Psoas muscle (tissue), 8 donors: ENCODE data around the gene IARS1. TPM values are rescaled to one million over a fixed set of nuclear protein-coding genes. Genes with fewer than 3 reads are reported as not detected.

ENCODE experiments used
- ATAC-seq, 4 donors: fragments of 200-7000 bp; cut with Tn5 transposase; one replicate each; pipeline ENCODE4 v1.9.1; 2020; ENCODE audit warnings: moderate library complexity in 3 of 4, mild to moderate bottlenecking in 2 of 4
- DNase-seq, 2 donors: peaks; one replicate each; pipeline ENCODE4 v3.0.0-alpha.2; 2020
- H3K27ac ChIP-seq: fragments of 200-600 bp; one replicate; pipeline ENCODE4 v1.8.0; 2022
- H3K27me3 ChIP-seq, 3 donors: fragments of 200-600 bp in 1 of 3; one replicate each; pipeline versions ENCODE4 v1.6.1 to v1.8.0; 2013 to 2022; ENCODE audit warnings: low read length in 2 of 3, mild to moderate bottlenecking in 2 of 3, moderate library complexity in 1 of 3; ENCODE audit not compliant: insufficient read depth in 3 of 3
- H3K36me3 ChIP-seq, 2 donors: fragments of 200-600 bp in 1 of 2; one replicate each; pipeline versions ENCODE4 v1.6.1 to v1.8.0; 2013 to 2022; ENCODE audit warnings: low read depth in 1 of 2, mild to moderate bottlenecking in 1 of 2, moderate library complexity in 1 of 2; ENCODE audit not compliant: insufficient read depth in 1 of 2
- H3K4me1 ChIP-seq: fragments of 200-600 bp; one replicate; pipeline ENCODE4 v1.8.0; 2022
- H3K4me3 ChIP-seq: fragments of 200-600 bp; one replicate; pipeline ENCODE4 v1.8.0; 2022; ENCODE audit warnings: mild to moderate bottlenecking
- H3K9me3 ChIP-seq: fragments of 200-600 bp; one replicate; pipeline ENCODE4 v1.8.0; 2022
- CTCF ChIP-seq: fragments of 200-600 bp; IDR thresholded peaks from one replicate; pipeline ENCODE4 v1.8.0; 2022; ENCODE audit warnings: antibody characterized with exemption
- WGBS, 3 donors: extraction: QIAGEN DNeasy Blood & Tissue Kit; methylation state at CpG; one replicate each; pipeline versions ENCODE4 v1.1.6 to v1.1.7; 2013; 5-methylcytosine and 5-hydroxymethylcytosine counted together
- intact Hi-C, 2 donors: fragments of 100-400 bp; cut with DNase I; formaldehyde crosslinking; loops; one replicate each; pipeline versions ENCODE4 v1.11.0 to v1.14.2; 2022
- polyA plus RNA-seq, 3 donors: library from polyadenylated mRNA; stranded (reverse); fragments of 200-250 nt; gene quantifications; one replicate each; pipeline ENCODE4 v1.2.3, GENCODE V29; 2013
- total RNA-seq, 4 donors: library from RNA; stranded (reverse); fragmentation: NEBNext Ultra II Directional in 2 of 4; extraction: Animal tissue kit (Norgen Biotek cat#: 25700) in 2 of 4; gene quantifications; one replicate each; pipeline versions ENCODE4 v1.2.1 to v1.2.4, GENCODE V29; 2021 to 2023
- donor health status: healthy with polysubstance abuse.
- donor health status: DM: no; HTN: no; CAD: no; lungs with moderate emphysema.
- donor health status: Bipolar disorder and iron deficiency.
- donor health status: healthy.
- donor health status: DM: yes; HTN: yes; CAD: no.
- donor health status: DM: no; HTN: no; CAD: no.
- donor health status: DM: no; HTN: no; CAD: no.
- donor health status: DM: yes; HTN: yes; CAD: no.

IARS1 gene
- total and polyA plus RNA-seq, 7 donors = 45.6 to 183 (median 98.5) TPM

GRCh38 chr9:92300936-92301335 lies 7.4 kb upstream of the IARS1 start:
- Histone ChIP-seq H3K27ac (no peak overlapping the region), H3K4me3 (no peak overlapping the region), H3K4me1 (no peaks in the 10 kb centered on the region), H3K27me3 (no peaks in the 10 kb centered on the region), H3K36me3 (peaks cover 14 to 96% of the 10 kb centered on the region in 2 donors), H3K9me3 (no peaks in the 10 kb centered on the region)
- ATAC-seq (no peak), DNase-seq (no peak)
- WGBS, 3 donors = 82 to 95% (median 83%) methylated on average over 1 of the region's 1 CpG
- intact Hi-C loops = loop anchor here in 1 of 2 donors (10.0 kb wide), 1 partner anchor 46 kb away; no protein-coding TSS in a partner anchor
- TF ChIP-seq CTCF = no peak

- Histone ChIP-seq H3K9me3 (no peaks in the 10 kb centered on the region), H3K4me1 (peaks cover 8% of the 10 kb centered on the region), H3K27me3 (no peaks in the 10 kb centered on the region), H3K4me3 (no peak overlapping the region), H3K27ac (peak overlapping the region; percentile 74), H3K36me3 (peaks cover 8 to 78% of the 10 kb centered on the region in 2 donors)
- no peak for TF ChIP-seq CTCF
- DNase-seq = no peak
- intact Hi-C loops = no loop called here
- ATAC-seq = no peak
- WGBS, 3 donors = 77 to 88% (median 83%) methylated on average over 1 of the region's 1 CpG
These were observed 5.6 kb upstream of the IARS1 start for GRCh38 chr9:92299116-92299515.

GRCh38 chr9:92298036-92298435 lies 4.5 kb upstream of the IARS1 start:
- Histone ChIP-seq H3K27me3 (no peaks in the 10 kb centered on the region), H3K27ac (peak overlapping the region; percentile 74), H3K4me3 (no peak overlapping the region), H3K36me3 (peaks cover 2 to 67% of the 10 kb centered on the region in 2 donors), H3K4me1 (peaks cover 9% of the 10 kb centered on the region), H3K9me3 (no peaks in the 10 kb centered on the region)
- DNase-seq (no peak), ATAC-seq (peak; percentile 53 to 66 (median 60))
- no peak for TF ChIP-seq CTCF
- intact Hi-C loops = no loop called here
- 63 to 76% (median 68%) methylated on average over 3 of the region's 3 CpGs for WGBS, 3 donors

DNA sequence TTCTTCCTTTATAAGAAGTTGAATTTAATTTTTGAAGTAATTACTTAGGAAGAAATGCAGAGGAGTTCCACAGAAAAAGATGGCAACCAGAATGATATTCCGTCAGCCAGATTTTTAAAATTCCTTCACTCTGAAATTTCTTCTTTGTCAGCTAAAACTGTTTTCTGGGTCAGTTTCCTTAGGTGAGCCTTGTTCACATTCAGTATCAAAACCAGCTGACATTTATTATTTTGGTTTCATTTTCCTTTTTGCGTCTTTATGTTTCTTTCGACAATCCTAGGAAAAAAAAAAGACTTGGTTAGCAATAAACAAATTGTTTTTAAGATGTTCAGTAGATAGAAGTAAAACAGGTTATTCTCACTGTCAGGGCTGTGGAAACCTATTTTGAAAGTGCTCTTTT lies 4.1 kb upstream of the IARS1 start:
- intact Hi-C loops = no loop called here
- Histone ChIP-seq H3K36me3 (peaks cover 0 to 63% of the 10 kb centered on the region in 2 donors), H3K4me1 (peaks cover 13% of the 10 kb centered on the region), H3K27me3 (no peaks in the 10 kb centered on the region), H3K27ac (peak overlapping the region; percentile 74), H3K9me3 (no peaks in the 10 kb centered on the region), H3K4me3 (no peak overlapping the region)
- no peak for ATAC-seq
- no peak for TF ChIP-seq CTCF
- WGBS, 3 donors = 93 to 99% (median 95%) methylated on average over 3 of the region's 3 CpGs
- DNase-seq = no peak

- H3K27ac ChIP-seq = peak overlapping the region; percentile 30
- H3K4me3 ChIP-seq = no peak overlapping the region
- peaks cover 0 to 45% of the 10 kb centered on the region in 2 donors for H3K36me3 ChIP-seq
- TF ChIP-seq CTCF = no peak
- ATAC-seq (no peak), DNase-seq (no peak)
- intact Hi-C loops = no loop called here
- H3K4me1 ChIP-seq = peaks cover 19% of the 10 kb centered on the region
- 66 to 80% (median 73%) methylated on average over 4 of the region's 4 CpGs for WGBS, 3 donors
- no peaks in the 10 kb centered on the region for H3K27me3 ChIP-seq
- no peaks in the 10 kb centered on the region for H3K9me3 ChIP-seq
These were observed 2.3 kb upstream of the IARS1 start for GRCh38 chr9:92295827-92296258.
